ENCODE measurements around the gene MLF2.
A peak's percentile ranks its signal among the peaks of the same experiment; 100 is the strongest.
"Not testable (repeated sequence)": the region's sequence is repeated elsewhere in the genome, so short reads cannot be mapped to it uniquely, and the experiment has no call there.

The MLF2 gene

GRCh38 chr12:6734506-6735387, 18.2 kb downstream of the MLF2 start:
- no peak for DNase-seq (ENCODE audit: low read depth, low spot score)

DNA sequence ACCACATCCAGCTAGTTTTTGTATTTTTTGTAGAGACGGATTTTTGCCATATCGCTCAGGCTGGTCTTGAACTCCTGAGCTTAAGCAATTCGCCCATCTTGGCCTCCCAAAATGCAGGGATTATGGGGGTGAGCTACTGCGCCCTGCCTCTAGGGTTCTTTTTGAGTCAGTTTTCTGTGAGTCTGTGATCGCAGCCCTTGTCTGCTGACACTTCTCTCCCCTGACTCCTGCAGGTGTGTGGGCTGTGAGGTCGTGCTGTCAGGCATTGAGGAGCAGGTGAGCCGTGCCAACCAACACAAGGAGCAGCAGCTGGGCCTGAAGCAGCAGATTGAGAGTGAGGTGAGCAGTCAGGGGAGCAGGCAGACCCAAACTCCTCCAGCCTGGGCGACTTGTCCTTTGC, 22.8 kb downstream of the MLF2 start:
- no peak for DNase-seq (ENCODE audit: low read depth, low spot score)

- no peak for DNase-seq (ENCODE audit: low read depth, low spot score)
Observed at GRCh38 chr12:6729186-6729585, 23.8 kb downstream of the MLF2 start.

DNA sequence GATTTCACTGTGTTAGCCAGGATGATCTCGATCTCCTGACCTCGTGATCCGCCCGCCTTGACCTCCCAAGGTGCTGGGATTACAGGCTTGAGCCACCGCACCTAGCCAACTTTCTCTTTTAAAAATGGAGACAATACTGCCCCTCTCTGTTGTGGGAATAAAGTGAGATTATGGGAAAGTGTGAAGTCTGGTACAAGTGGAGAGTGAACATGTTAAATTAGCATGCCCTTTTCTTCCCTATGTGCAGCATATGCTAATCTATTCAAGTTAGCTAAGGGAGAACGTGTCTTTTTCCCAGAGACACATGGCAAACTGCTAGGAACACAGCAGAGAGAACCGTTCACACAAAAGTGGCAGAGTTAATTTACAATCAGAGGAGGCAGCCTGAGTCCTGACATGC, 27.6 kb downstream of the MLF2 start:
- no peak for DNase-seq (ENCODE audit: low read depth, low spot score)

GRCh38 chr12:6724409-6724797, 28.5 kb downstream of the MLF2 start:
- no peak for DNase-seq (ENCODE audit: low read depth, low spot score)

DNA sequence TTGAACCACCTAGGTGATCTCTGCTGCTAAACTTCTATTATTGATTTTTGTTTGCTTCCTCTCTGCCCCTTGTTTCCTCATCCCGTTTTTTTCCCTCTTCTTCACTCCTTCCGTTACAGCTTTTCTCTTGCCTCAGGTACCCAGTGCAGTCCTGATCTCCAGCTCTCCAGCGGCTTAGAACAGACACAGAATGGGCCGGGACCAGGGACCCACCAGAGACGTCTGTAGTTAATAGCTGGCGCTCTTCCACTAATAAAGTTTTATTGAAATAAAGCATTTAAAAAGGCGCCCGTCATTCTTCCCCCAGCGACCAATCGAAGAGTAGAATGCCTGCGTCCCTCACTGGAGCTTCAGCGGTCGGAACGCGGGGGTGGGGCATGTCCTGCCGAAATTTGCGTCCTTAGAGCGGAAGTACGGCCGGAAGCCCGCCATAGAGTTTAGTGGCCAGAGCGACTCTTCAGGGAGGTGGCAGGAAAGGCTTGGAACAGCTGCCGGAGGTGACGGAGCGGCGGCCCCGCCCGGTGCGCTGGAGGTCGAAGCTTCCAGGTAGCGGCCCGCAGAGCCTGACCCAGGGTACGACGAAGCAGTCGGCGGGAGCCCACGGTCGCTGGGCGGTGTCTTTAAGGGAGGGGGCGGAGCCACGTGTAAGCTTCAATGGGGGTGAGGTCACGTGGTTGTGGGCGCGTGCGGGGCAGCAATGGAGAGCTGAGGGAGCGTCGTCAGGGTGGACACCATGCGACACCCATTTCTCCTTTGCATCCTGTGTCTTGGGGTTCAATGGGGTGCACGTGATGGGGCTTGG, 29.1 kb downstream of the MLF2 start, which contains the start of gene COPS7A:
Gene COPS7A (plus strand): TSS at position 440 of the 802 bp plus-strand sequence. CDS start 611 bp downstream, outside the sequence.
- peak; percentile 92 for DNase-seq (ENCODE audit: low read depth, low spot score)

DNA sequence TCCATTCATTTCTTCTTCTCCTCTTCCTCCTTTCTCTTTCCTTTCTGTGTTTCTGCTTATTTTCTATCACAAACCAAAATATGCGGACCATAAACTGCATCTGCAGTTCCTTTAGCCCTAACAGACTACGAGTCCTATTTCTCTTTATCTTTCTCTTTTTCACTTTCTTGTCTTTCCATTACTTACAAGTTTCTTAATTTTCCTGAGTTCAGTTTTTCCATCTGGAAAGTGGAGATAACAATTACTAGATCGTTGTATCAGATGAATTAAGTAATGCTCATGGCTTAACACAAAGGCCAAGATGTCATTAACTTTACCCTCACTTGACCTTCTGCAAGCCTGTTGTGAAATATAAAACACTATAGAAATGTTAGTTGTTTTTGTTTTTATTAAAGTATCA, 30.1 kb downstream of the MLF2 start:
- no peak for DNase-seq (ENCODE audit: low read depth, low spot score)

GRCh38 chr12:6716874-6717437, 36.0 kb downstream of the MLF2 start:
- no peak for DNase-seq (ENCODE audit: low read depth, low spot score)

GRCh38 chr12:6716031-6716873, 36.7 kb downstream of the MLF2 start:
- not testable (repeated sequence) for DNase-seq (ENCODE audit: low read depth, low spot score)

DNA sequence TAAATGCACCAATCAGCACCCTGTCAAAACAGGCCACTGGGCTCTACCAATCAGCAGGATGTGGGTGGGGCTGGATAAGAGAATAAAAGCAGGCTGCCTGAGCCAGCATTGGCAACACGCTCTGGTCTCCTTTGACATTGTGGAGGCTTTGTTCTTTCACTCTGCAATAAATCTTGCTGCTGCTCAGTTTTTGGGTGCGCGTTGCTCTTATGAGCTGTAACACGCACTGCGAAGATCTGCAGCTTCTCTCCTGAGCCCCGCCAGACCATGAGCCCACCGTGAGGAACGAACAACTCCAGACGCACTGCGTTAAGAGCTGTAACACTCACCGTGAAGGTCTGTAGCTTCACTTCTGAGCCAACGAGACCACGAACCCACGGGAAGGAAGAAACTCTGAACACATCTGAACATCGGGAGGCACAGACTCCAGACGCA, 44.0 kb downstream of the MLF2 start:
- DNase-seq (ENCODE audit: low read depth, low spot score) = no peak

DNA sequence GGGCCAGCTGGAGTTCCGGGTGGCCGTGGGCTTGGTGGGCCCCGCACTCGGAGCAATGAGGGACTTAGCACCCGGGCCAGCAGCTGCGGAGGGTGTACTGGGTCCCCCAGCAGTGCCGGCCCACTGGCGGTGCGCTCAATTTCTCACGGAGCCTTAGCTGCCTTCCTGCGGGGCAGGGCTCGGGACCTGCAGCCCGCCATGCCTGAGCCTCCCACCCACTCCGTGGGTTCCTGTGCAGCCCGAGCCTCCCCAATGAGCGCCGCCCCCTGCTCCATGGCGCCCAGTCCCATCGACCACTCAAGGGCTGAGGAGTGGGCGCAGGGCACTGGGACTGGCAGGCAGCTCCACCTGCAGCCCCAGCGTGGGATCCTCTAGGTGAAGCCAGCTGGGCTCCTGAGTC, 44.6 kb downstream of the MLF2 start:
- not testable (repeated sequence) for DNase-seq (ENCODE audit: low read depth, low spot score)

DNA sequence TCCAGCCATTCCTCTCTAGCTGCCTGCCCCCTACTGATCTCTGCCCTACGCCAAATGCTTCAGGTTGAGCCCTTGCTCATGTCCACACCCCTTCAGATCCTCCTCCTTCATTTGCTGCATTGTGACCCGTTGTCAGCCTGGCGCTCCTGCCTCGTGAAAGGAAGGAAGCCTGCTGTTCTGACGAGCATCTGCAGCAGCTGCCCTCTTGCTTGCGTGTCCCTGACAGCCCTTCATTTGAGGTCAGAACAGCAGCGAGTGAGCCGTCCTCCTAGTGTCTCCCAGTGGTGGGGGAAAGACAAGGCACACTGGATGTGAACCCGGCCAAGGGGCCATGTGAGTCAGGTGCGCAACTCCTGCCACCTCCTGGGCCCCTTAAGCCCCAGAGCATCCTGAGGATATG, 49.3 kb downstream of the MLF2 start:
- no peak for DNase-seq (ENCODE audit: low read depth, low spot score)

- DNase-seq (ENCODE audit: low read depth, low spot score) = no peak
Observed at GRCh38 chr12:6701078-6701768, 51.7 kb downstream of the MLF2 start.

DNA sequence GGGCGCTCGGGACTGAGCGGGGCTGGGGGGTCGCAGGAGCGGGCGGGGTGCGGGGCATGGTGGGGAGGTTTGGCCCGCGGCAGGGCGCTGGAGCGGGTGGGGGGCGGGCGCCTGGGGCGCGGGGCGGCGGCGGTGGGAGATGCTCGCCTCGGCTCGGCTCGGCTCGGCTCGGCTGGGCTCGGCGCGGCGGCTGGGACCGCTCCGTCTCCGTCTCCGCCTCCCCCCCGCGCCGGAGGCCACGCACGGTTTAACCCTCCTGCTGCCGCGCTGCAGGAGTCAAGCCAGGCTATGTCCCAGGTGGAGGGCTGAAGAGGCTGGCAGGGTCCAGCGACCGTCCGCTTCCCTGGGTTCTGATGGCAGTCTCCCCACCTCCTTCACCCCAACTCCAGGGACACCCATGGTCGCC, 52.3 kb downstream of the MLF2 start, which contains the start of gene PIANP:
Gene PIANP (minus strand): TSS at position 170 of the 406 bp plus-strand sequence. CDS start 2,754 bp downstream, outside the sequence.
- no peak for DNase-seq (ENCODE audit: low read depth, low spot score)

DNA sequence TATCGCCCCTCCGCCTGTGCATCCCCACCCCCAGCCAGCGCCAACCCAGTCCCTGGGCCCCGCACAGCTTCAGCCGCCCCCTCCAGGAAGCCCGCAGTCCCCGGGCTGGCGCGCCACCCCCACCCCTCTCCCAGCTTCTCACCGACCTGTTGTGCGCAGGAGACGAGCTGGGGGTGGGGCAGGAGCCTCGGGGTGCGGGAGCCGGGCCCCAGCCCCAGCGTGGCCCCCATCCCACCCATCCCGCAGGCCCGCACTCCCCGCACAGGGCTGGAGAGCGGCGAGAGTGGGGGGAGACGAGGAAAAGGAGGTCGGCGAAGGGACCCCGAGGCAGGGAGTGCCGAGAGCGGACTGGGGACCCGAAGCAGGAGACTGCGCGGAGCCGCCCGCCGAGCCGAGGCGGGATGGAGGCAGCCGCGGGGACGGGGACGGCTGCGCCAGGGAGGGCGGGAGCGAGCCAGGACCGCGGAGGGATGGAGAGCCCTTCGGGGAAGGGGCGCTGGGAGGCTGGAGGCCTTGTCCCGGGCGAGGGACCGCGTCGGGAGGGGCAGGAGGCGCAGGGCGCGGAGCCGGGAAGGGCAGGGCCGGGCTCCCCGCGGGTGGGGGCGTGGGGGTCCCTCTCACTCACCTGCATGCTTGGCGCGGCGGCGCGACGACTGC, 52.8 kb downstream of the MLF2 start:
- DNase-seq (ENCODE audit: low read depth, low spot score) = no peak

DNA sequence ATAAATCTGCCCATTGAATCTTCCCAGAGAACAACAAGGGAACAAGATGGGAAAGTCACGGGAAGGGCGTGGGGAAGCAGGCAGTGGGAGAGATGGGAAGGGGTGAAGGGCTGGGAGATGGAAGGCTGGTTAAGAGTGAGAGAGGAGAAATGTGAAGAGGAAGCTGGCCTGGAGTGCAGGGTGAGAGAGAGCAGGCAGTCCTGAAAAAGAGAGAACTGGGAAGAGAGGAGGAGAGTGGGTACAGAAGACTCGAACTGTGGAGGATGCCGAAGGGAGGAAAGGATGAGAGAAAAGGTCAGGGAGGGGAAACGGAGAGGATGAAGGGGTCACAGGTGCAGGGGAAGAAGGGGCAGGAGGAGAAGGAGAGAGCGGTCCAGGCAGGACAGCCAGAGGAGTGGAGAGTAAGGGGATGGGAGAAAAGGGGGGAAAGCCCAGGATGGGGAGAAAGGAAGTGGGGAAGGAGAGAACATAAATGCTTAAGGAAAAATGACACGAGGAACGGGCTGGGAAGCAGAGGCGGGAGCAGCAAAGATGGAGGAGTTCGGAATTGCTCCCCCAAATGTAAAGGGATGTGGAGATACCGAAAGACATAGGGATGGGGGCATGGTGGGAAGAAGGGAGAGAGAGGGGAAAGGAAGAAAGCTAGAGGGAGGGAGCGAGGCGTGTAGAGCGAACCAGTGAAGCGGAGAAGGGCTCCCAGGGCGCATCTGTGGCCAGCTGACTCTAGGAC, 53.5 kb downstream of the MLF2 start:
- no peak for DNase-seq (ENCODE audit: low read depth, low spot score)

GRCh38 chr12:6698352-6699046, 54.4 kb downstream of the MLF2 start:
- no peak for DNase-seq (ENCODE audit: low read depth, low spot score)

Data from activated naive CD8-positive, alpha-beta T cell treated with anti-CD3 and anti-CD28 coated beads, Interleukin-2, amount 50 U/mL, for 16 hours (primary cell).